Nephron (organoid): Measurements from ENCODE around the gene XPO6.

Source experiments
- H3K27ac Mint-ChIP-seq, 3 experiments: 2 replicates each; pipeline ENCODE4 v1.8.0; 2020; ENCODE audit warnings: mixed read lengths in 3 of 3, mild to moderate bottlenecking in 2 of 3, moderate library complexity in 1 of 3
- H3K27me3 Mint-ChIP-seq: 2 replicates; pipeline ENCODE4 v1.8.0; 2021; ENCODE audit warnings: low read depth, mild to moderate bottlenecking, moderate library complexity, mixed read lengths
- H3K36me3 Mint-ChIP-seq: 2 replicates; pipeline ENCODE4 v1.8.0; 2020; ENCODE audit warnings: low read depth, mixed read lengths
- H3K4me1 Mint-ChIP-seq: 2 replicates; pipeline ENCODE4 v1.8.0; 2020; ENCODE audit warnings: mixed read lengths
- H3K4me3 Mint-ChIP-seq, 3 experiments: 2 replicates each; pipeline ENCODE4 v1.8.0; 2020; ENCODE audit warnings: mild to moderate bottlenecking in 3 of 3, mixed read lengths in 3 of 3, moderate library complexity in 2 of 3
- H3K9me3 Mint-ChIP-seq: 2 replicates; pipeline ENCODE4 v1.8.0; 2020; ENCODE audit warnings: mixed read lengths
- CTCF ChIP-seq, 3 experiments: fragments of 200-600 bp; sonication (generic); IDR thresholded peaks; one replicate each; pipeline ENCODE4 v1.5.0; 2021; ENCODE audit warnings: antibody characterized with exemption in 3 of 3; ENCODE audit not compliant: unreplicated experiment in 3 of 3

Gene XPO6

GRCh38 chr16:28105297-28105696 lies 106.5 kb downstream of the XPO6 start:
- Mint-ChIP-seq H3K9me3 (no peaks in the 10 kb centered on the region), H3K4me3 (no peak overlapping the region), H3K4me1 (no peaks in the 10 kb centered on the region), H3K27ac (no peak overlapping the region), H3K27me3 (no peaks in the 10 kb centered on the region), H3K36me3 (peaks cover 62% of the 10 kb centered on the region)
- TF ChIP-seq CTCF (IDR thresholded peaks at IDR 0.05; ENCODE audit: unreplicated experiment in 3 of 3): no peak

- Mint-ChIP-seq H3K27me3 (no peaks in the 10 kb centered on the region), H3K27ac (no peak overlapping the region), H3K9me3 (no peaks in the 10 kb centered on the region), H3K4me1 (no peaks in the 10 kb centered on the region), H3K4me3 (no peak overlapping the region), H3K36me3 (peaks cover 61% of the 10 kb centered on the region)
- TF ChIP-seq CTCF (IDR thresholded peaks at IDR 0.05; ENCODE audit: unreplicated experiment in 3 of 3): no peak
Observed at GRCh38 chr16:28104404-28104803, 107.4 kb downstream of the XPO6 start.

GRCh38 chr16:28103516-28104170 lies 108.1 kb downstream of the XPO6 start:
- no peaks in the 10 kb centered on the region for H3K27me3 Mint-ChIP-seq
- H3K4me1 Mint-ChIP-seq: no peaks in the 10 kb centered on the region
- H3K4me3 Mint-ChIP-seq: no peak overlapping the region
- no peaks in the 10 kb centered on the region for H3K9me3 Mint-ChIP-seq
- H3K36me3 Mint-ChIP-seq: peaks cover 65% of the 10 kb centered on the region
- no peak overlapping the region for H3K27ac Mint-ChIP-seq
- TF ChIP-seq CTCF (IDR thresholded peaks at IDR 0.05; ENCODE audit: unreplicated experiment in 3 of 3): no peak

GRCh38 chr16:28101533-28101890 lies 110.3 kb downstream of the XPO6 start:
- no peak for TF ChIP-seq CTCF (IDR thresholded peaks at IDR 0.05; ENCODE audit: unreplicated experiment in 3 of 3)
- H3K27ac Mint-ChIP-seq: no peak overlapping the region
- H3K4me1 Mint-ChIP-seq: no peaks in the 10 kb centered on the region

GRCh38 chr16:28100810-28101532 lies 110.8 kb downstream of the XPO6 start:
- H3K36me3 Mint-ChIP-seq: peaks cover 64% of the 10 kb centered on the region
- no peaks in the 10 kb centered on the region for H3K27me3 Mint-ChIP-seq
- H3K4me3 Mint-ChIP-seq: no peak overlapping the region
- H3K4me1 Mint-ChIP-seq: no peaks in the 10 kb centered on the region
- TF ChIP-seq CTCF (IDR thresholded peaks at IDR 0.05; ENCODE audit: unreplicated experiment in 3 of 3): no peak
- no peak overlapping the region for H3K27ac Mint-ChIP-seq
- no peaks in the 10 kb centered on the region for H3K9me3 Mint-ChIP-seq

More at GRCh38 chr16:28101533-28101890, 110.3 kb downstream of the XPO6 start:
- Mint-ChIP-seq H3K9me3 (no peaks in the 10 kb centered on the region), H3K4me3 (no peak overlapping the region), H3K36me3 (peaks cover 67% of the 10 kb centered on the region), H3K27me3 (no peaks in the 10 kb centered on the region)
